OCI-LY7 (cell line): ENCODE measurements around the gene MRPL2. TPM values are rescaled to one million over a fixed set of nuclear protein-coding genes. Genes with fewer than 3 reads are reported as not detected.

ENCODE experiments used
- BruUV-seq: library from RNA; stranded (reverse); fragments of 400-500 nt; replicated peaks from 2 replicates; lab custom pipeline; 2021; lab: Mats Ljungman, UMichigan
- CTCF ChIA-PET: fragments of 300-600 bp; sonication (Branson Sonifier 250); formaldehyde crosslinking; loops from one replicate; lab custom pipeline; 2022; ENCODE audit warnings: antibody characterized with exemption; ENCODE audit not compliant: unreplicated experiment; lab: Charles Lee
- POLR2A ChIA-PET: fragments of 300-600 bp; sonication (Branson Sonifier 250); formaldehyde crosslinking; loops from one replicate; lab custom pipeline; 2022; ENCODE audit warnings: antibody characterized with exemption; lab: Charles Lee
- DNase-seq: peaks from one replicate; pipeline ENCODE4 v3.0.0-alpha.2; 2015; ENCODE audit warnings: low spot score
- H2AFZ ChIP-seq: fragments of 200-600 bp; sonication (generic), shearing (Covaris generic); 2 replicates; pipeline ENCODE4 v1.6.1; 2014; ENCODE audit warnings: mild to moderate bottlenecking, antibody characterized with exemption, low read length, moderate library complexity
- H3K27ac ChIP-seq: fragments of 200-600 bp; sonication (generic); 2 replicates; pipeline ENCODE4 v1.5.1; 2014; ENCODE audit warnings: mixed run types, low read depth, mild to moderate bottlenecking, moderate library complexity, low read length, inconsistent platforms; ENCODE audit not compliant: poor library complexity, severe bottlenecking
- H3K36me3 ChIP-seq: fragments of 200-600 bp; sonication (generic); 2 replicates; pipeline ENCODE4 v1.6.1; 2014; ENCODE audit warnings: mild to moderate bottlenecking, antibody characterized with exemption, low read length, moderate library complexity, mixed read lengths; ENCODE audit not compliant: insufficient read depth
- H3K4me1 ChIP-seq: fragments of 200-600 bp; sonication (generic); 2 replicates; pipeline ENCODE4 v1.5.1; 2014; ENCODE audit warnings: mild to moderate bottlenecking, low read length; ENCODE audit not compliant: insufficient read depth, poor library complexity, severe bottlenecking
- H3K4me2 ChIP-seq: fragments of 200-600 bp; sonication (generic); 2 replicates; pipeline ENCODE4 v1.6.1; 2014; ENCODE audit warnings: mild to moderate bottlenecking, low read length
- H3K4me3 ChIP-seq: fragments of 200-600 bp; sonication (generic); 2 replicates; pipeline ENCODE4 v1.5.1; 2014; ENCODE audit warnings: mild to moderate bottlenecking, low read depth, low read length; ENCODE audit not compliant: poor library complexity, severe bottlenecking
- H3K79me2 ChIP-seq: fragments of 200-600 bp; sonication (generic); 2 replicates; pipeline ENCODE4 v1.6.1; 2016; ENCODE audit warnings: low read depth, mild to moderate bottlenecking, low read length, moderate library complexity, mixed read lengths; ENCODE audit not compliant: insufficient read depth
- H3K9me2 ChIP-seq: fragments of 200-600 bp; sonication (generic); 2 replicates; pipeline ENCODE4 v1.6.1; 2016; ENCODE audit warnings: mild to moderate bottlenecking, low read length, mixed read lengths; ENCODE audit not compliant: insufficient read depth
- H3K9me3 ChIP-seq: fragments of 200-600 bp; sonication (generic); 2 replicates; pipeline ENCODE4 v1.6.1; 2014; ENCODE audit warnings: mild to moderate bottlenecking, mixed run types, low read length, mixed read lengths
- H4K20me1 ChIP-seq: fragments of 200-600 bp; sonication (generic); 2 replicates; pipeline ENCODE4 v1.6.1; 2014; ENCODE audit warnings: mild to moderate bottlenecking, antibody characterized with exemption, low read length, moderate library complexity, mixed read lengths; ENCODE audit not compliant: insufficient read depth
- CTCF ChIP-seq: fragments of 200-600 bp; sonication (generic); conservative IDR thresholded peaks from 2 replicates; pipeline ENCODE4 v1.5.1; 2014; ENCODE audit warnings: mild to moderate bottlenecking, antibody characterized with exemption, low read length, moderate library complexity, mixed read lengths
- EZH2phosphoT487 ChIP-seq: fragments of 200-600 bp; sonication (generic); IDR thresholded peaks from 2 replicates; pipeline ENCODE4 v1.6.1; 2018; ENCODE audit warnings: low read depth, borderline replicate concordance, mild to moderate bottlenecking, mixed run types, antibody characterized with exemption, low read length, moderate library complexity, mixed read lengths
- intact Hi-C: fragments of 100-400 bp; cut with micrococcal nuclease; formaldehyde crosslinking; loops from one replicate; pipeline ENCODE4 v1.10.0; 2022; ENCODE audit not compliant: unreplicated experiment
- total RNA-seq, 2 experiments: library from RNA; depleted of rRNA in 1 of 2; stranded (reverse); fragments of >200 nt in 1 of 2; shearing (Covaris generic) in 1 of 2; gene quantifications; 2 replicates each; pipeline ENCODE4 v1.2.3, GENCODE V29; 2014 to 2022

Gene MRPL2
- total RNA-seq, 2 experiments from 2014 or later = 25.8 to 81.7 TPM

GRCh38 chr6:43095939-43096338 lies 36.7 kb upstream of the MRPL2 start:
- no peaks in the 10 kb centered on the region for H3K9me3 ChIP-seq
- H3K27ac ChIP-seq = peak overlapping the region; percentile 41
- peaks cover 26% of the 10 kb centered on the region for H3K4me1 ChIP-seq
- ChIA-PET CTCF (interaction anchor here (0.6 kb wide), 1 partner anchor 451 kb away, joined by 23 read pairs; no protein-coding TSS in a partner anchor), POLR2A (interaction anchor here (0.6 to 1.6 kb wide), 6 partner anchors 9 to 112 kb away, joined by 3 to 8 read pairs (median 3); partner anchors contain the start of gene PPP2R5D)
- H3K9me2 ChIP-seq = no peaks in the 10 kb centered on the region
- peak overlapping the region; percentile 69; the same call in 1 of the 2 replicates for H2AFZ ChIP-seq
- peak overlapping the region; percentile 61 for H3K4me2 ChIP-seq
- TF ChIP-seq EZH2phosphoT487 (no peak), CTCF (no peak)
- H4K20me1 ChIP-seq = no peaks in the 10 kb centered on the region
- no peaks in the 10 kb centered on the region for H3K36me3 ChIP-seq
- intact Hi-C loops = no loop called here
- H3K4me3 ChIP-seq = peak overlapping the region; percentile 44
- DNase-seq = no peak
- no TSS peak for BruUV-seq
- H3K79me2 ChIP-seq = no peaks in the 10 kb centered on the region; the same call in 1 of the 2 replicates

DNA sequence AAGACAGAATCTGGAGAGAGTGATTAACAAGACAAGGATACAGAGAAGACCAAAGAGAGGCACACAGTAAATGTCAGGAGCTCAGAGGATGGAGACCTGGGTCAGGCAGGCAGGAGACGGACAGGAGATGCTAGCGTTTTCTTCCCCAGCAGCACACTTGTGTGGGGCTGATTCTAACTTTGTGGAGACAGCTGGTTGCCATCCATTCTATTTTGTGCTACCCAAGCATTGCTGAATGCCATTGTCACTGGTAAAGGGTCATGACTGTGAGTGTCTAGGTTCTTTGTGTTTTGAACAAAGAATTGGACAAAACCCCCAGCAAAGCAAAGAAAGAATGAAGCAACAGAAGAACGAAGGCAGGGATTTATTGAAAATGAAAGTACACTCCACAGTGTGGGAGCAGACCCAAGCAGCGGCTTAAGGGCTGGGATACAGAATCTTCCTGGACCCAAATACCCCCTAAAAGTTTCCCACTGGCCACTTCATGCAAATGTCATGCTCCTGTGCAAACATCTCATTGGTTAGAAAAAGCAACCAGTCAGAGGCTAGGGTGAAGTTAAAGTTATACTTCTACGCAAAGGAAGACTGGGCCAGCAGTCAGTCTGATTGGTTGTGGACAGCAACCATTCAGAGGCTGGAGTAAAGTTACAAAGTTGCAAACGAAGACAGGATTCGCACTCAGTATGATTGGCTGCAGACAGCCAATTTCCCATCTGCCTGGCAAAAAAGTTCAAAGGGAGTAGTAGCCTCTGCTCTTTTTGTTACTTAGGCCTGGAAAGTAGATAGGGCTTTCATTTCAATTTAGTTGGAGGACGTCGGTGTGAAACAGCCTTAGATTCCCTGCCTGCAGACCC lies 34.4 kb upstream of the MRPL2 start:
- Histone ChIP-seq H3K4me3 (no peak overlapping the region), H3K9me3 (no peaks in the 10 kb centered on the region), H2AFZ (no peak overlapping the region), H3K36me3 (no peaks in the 10 kb centered on the region), H3K4me1 (peaks cover 26% of the 10 kb centered on the region), H3K4me2 (no peak overlapping the region), H4K20me1 (peaks cover 6% of the 10 kb centered on the region; the same call in 1 of the 2 replicates), H3K9me2 (no peaks in the 10 kb centered on the region), H3K27ac (no peak overlapping the region), H3K79me2 (no peaks in the 10 kb centered on the region; the same call in 1 of the 2 replicates)
- no peak for TF ChIP-seq CTCF
- no peak for TF ChIP-seq EZH2phosphoT487
- no peak for DNase-seq
- intact Hi-C loops = no loop called here
- ChIA-PET CTCF (interaction anchor here (0.6 kb wide), 1 partner anchor 245 kb away, joined by 8 read pairs; no protein-coding TSS in a partner anchor), POLR2A (interaction anchor here (0.7 kb wide), 1 partner anchor 768 kb away, joined by 4 read pairs; no protein-coding TSS in a partner anchor)
- BruUV-seq = no TSS peak
